DOHH2 (cell line): ENCODE measurements around the gene CHFR.

Experiments used
- EZH2phosphoT487 ChIP-seq: fragments of 200-600 bp; sonication (generic); IDR thresholded peaks from 2 replicates; pipeline ENCODE4 v1.6.1; 2017; ENCODE audit warnings: borderline replicate concordance, mild to moderate bottlenecking, antibody characterized with exemption, low read length, moderate library complexity, mixed read lengths
- TF ChIP-seq, protein P1 (sequence below): fragments of 200-600 bp; sonication (generic); IDR thresholded peaks from one replicate; pipeline ENCODE4 v1.5.1; 2014; ENCODE audit warnings: antibody characterized with exemption, mild to moderate bottlenecking, low read depth, low read length; ENCODE audit not compliant: poor library complexity, severe bottlenecking

- TF ChIP-seq, protein P1, sequence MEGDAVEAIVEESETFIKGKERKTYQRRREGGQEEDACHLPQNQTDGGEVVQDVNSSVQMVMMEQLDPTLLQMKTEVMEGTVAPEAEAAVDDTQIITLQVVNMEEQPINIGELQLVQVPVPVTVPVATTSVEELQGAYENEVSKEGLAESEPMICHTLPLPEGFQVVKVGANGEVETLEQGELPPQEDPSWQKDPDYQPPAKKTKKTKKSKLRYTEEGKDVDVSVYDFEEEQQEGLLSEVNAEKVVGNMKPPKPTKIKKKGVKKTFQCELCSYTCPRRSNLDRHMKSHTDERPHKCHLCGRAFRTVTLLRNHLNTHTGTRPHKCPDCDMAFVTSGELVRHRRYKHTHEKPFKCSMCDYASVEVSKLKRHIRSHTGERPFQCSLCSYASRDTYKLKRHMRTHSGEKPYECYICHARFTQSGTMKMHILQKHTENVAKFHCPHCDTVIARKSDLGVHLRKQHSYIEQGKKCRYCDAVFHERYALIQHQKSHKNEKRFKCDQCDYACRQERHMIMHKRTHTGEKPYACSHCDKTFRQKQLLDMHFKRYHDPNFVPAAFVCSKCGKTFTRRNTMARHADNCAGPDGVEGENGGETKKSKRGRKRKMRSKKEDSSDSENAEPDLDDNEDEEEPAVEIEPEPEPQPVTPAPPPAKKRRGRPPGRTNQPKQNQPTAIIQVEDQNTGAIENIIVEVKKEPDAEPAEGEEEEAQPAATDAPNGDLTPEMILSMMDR, result no peak
- no peak for TF ChIP-seq EZH2phosphoT487
Observed at GRCh38 chr12:132834181-132834711, 53.2 kb downstream of the CHFR start.
